DMS 273 treated with DMSO at 0.1 percent for 48 hours (cell line): ENCODE results near the gene PDZRN3.

ENCODE experiments used
- DNase-seq: peaks from one replicate; lab custom pipeline; 2025; lab: John Stamatoyannopoulos, UW

PDZRN3 gene

GRCh38 chr3:73520931-73521461 lies 103.7 kb downstream of the PDZRN3 start:
- DNase-seq: no peak

- DNase-seq: no peak
These were observed 108.1 kb downstream of the PDZRN3 start for GRCh38 chr3:73516631-73517030.

- DNase-seq: no peak
These were observed 111.5 kb downstream of the PDZRN3 start for GRCh38 chr3:73513260-73513659.

- DNase-seq: no peak
These were observed 112.9 kb downstream of the PDZRN3 start for GRCh38 chr3:73511571-73512525.

- no peak for DNase-seq
These were observed 114.0 kb downstream of the PDZRN3 start for GRCh38 chr3:73510784-73511183.

GRCh38 chr3:73510334-73510733 lies 114.4 kb downstream of the PDZRN3 start:
- DNase-seq: no peak

- DNase-seq: no peak
These were observed 114.9 kb downstream of the PDZRN3 start for GRCh38 chr3:73509816-73510215.

GRCh38 chr3:73509066-73509465 lies 115.7 kb downstream of the PDZRN3 start:
- DNase-seq: no peak

GRCh38 chr3:73508330-73508954 lies 116.3 kb downstream of the PDZRN3 start:
- DNase-seq: no peak

- no peak for DNase-seq
These were observed 119.9 kb downstream of the PDZRN3 start for GRCh38 chr3:73504852-73505251.

- no peak for DNase-seq
These were observed 120.5 kb downstream of the PDZRN3 start for GRCh38 chr3:73504239-73504638.

GRCh38 chr3:73503781-73504180 lies 121.0 kb downstream of the PDZRN3 start:
- no peak for DNase-seq

GRCh38 chr3:73502609-73503583 lies 121.8 kb downstream of the PDZRN3 start:
- DNase-seq: no peak

- no peak for DNase-seq
These were observed 124.4 kb downstream of the PDZRN3 start for GRCh38 chr3:73500321-73500720.

GRCh38 chr3:73499787-73500186 lies 125.0 kb downstream of the PDZRN3 start:
- no peak for DNase-seq

GRCh38 chr3:73498764-73499622 lies 125.7 kb downstream of the PDZRN3 start:
- no peak for DNase-seq

- no peak for DNase-seq
These were observed 126.9 kb downstream of the PDZRN3 start for GRCh38 chr3:73497646-73498406.

GRCh38 chr3:73493543-73494308 lies 131.0 kb downstream of the PDZRN3 start:
- no peak for DNase-seq

GRCh38 chr3:73492186-73492585 lies 132.6 kb downstream of the PDZRN3 start:
- no peak for DNase-seq
